NCI-H446 (cell line): ENCODE results near the gene SLC25A11.
A peak's percentile ranks its signal among the peaks of the same experiment; 100 is the strongest.
"Not testable (repeated sequence)": the region's sequence is repeated elsewhere in the genome, so short reads cannot be mapped to it uniquely, and the experiment has no call there.

ENCODE experiments used
- DNase-seq, 2 experiments: peaks; one replicate each; lab custom pipeline; 2025; lab: John Stamatoyannopoulos, UW

Gene SLC25A11

GRCh38 chr17:4945176-4945943 is 5.5 kb upstream of the SLC25A11 start:
- DNase-seq: peak in 1 of 2 experiments; percentile 44

- DNase-seq: no peak
These were observed 4.8 kb upstream of the SLC25A11 start for GRCh38 chr17:4944554-4945175.

- DNase-seq: no peak
These were observed 4.3 kb upstream of the SLC25A11 start for GRCh38 chr17:4944163-4944553.

DNA sequence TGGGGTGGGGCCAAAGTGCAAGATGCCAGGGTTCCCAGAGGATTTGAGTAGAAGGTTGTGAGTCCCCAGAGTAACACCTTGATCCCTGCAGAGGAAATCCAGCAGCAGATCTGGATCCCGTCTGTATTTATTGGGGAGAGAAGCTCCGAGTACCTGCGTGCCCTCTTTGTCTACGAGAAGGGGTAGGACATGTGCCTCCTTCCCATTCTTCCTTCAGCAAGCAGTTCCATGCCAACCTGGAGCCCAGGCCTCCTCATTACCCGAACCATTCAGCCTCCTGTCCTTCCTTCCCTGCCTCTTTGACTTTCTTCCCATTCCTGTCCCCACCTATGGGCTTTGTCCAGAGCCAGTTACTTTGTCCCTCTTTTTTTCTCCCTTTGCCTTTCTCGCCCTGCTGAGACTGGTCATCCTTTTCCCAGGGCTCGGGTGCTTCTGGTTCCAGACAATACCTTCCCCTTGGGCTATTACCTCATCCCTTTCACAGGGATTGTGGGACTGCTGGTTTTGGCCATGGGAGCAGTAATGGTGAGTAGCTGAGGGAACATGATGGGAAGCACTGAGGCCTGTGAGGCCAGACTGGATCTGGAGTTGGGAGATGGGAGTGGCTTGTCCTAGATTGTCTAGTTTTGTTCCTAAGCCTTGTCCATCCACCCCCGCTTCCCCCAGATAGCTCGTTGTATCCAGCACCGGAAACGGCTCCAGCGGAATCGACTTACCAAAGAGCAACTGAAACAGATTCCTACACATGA is 3.1 kb upstream of the SLC25A11 start:
- no peak for DNase-seq

DNA sequence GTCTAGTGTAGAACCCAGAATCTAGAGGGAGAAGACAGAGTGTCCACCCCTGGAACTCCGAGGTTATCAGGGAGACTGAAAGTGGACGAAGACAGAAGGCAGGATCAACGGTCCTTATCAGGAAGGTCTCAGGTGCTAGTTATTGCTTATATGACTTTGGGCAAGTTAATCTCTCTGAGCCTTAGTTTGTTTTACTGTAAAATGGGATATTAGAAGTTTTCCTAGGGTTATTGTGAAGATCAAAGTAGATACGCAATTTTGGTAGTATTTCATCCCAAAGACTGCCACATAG is 1.4 kb upstream of the SLC25A11 start:
- DNase-seq: no peak

DNA sequence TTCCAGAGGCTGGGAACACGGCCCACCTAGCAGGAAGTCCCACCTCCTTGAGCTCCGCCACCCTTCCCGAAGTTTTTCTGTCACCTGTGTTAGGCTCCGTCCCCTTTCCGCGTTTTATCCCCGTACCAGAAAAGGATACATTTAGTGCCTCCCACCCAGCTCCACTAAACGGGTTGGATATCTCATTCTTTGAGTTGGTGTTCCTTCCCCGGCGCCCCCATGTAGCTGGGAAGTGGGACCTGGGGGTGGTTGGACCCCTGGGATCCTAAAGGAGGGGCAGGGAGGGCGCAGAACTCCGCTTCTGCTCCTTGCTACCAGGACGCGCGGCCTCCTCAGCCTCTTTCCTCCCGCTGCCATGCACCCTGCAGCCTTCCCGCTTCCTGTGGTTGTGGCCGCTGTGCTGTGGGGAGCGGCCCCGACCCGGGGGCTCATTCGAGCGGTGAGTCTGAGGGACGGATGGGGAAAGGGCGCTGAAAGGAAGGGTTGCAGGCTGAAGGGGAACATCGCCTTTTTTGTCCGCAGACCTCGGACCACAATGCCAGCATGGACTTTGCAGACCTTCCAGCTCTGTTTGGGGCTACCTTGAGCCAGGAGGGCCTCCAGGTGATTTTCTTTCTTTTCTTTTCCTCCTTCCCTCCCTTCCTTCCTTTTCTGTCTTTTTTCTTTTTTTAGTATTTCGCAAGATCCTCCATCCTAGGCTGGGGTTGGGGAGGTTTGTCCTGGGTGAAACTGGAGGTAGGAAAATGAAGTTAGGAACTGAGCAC is 891 bp upstream of the SLC25A11 start:
- DNase-seq: no peak

DNA sequence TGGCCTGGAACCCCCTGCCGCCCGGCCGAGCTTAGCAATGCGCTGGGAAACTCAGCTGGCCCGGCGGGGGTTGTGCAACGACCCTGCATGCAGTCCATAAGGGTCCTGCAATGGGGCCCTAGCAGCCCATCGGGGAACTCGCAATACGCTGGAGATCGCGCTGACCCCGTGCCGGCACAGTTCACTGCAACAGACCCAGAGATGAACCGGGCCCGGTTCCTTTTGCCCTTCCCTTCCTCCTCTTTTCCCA is 375 bp downstream of the SLC25A11 start:
- DNase-seq: no peak

DNA sequence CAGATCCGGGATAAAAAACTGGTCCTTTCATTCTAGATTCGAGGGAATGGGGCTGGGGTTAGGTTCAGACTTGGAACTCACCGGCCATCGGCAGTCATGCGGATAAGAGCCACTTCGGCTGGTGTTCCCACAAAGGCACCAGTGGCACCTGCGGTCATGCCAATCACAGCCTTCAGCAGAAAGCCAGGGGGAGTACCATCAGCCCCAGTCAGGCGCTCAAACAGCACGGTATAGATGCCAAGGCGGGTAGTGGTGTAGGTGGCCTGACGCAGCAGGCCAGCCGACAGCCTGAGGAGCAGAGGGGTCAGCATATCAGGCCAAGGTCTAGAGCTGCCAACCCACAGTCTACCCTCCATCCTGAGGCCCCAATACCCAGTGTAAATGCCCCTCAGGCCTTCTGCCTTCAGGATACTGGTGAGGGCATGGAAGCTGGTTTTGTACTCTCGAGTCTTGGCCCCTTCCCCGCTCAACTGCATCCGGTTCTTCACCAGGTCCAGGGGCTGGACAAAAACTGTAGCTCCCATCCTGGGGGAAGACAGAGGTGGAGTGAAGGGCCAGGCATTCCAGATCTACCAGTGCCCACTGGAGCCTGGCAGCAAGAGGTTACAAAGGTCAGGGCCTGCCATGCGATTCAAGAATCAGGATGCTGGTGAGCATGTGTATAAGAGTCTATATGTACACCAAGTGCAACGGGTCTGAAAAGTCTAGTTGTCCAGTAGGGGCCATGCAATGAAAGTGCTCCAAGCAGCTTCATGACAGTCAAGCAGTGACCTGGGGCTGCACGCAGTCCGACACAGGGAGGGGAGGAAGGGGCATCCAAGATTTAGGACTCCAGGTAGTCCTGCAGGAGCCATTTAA is 929 bp downstream of the SLC25A11 start:
- DNase-seq: no peak

GRCh38 chr17:4938069-4938491 is 1.8 kb downstream of the SLC25A11 start:
- DNase-seq: no peak

GRCh38 chr17:4937553-4937952 is 2.3 kb downstream of the SLC25A11 start:
- no peak for DNase-seq

- no peak for DNase-seq
These were observed 3.4 kb downstream of the SLC25A11 start for GRCh38 chr17:4936436-4936835.

DNA sequence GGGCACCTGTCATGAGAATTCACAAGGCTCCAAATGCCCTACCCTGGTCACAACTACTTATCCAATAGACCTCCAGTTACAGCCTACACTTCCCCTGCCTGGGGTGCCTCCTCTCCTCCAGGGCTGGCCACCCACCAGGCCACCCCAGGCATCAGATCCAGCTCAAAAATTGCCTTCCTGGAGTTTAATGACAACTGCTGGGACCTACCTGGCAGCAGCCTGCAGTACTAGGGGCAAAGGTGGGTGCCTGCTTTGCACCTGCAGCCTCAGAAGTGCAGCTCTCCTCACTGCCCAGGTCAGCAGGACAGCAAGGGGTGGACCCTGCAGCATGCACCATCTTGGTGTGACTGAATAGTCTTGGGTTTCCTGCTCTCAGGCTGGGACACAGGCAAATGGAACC is 4.2 kb downstream of the SLC25A11 start:
- DNase-seq: no peak

- DNase-seq: peak in 1 of 2 experiments; percentile 41
These were observed 5.5 kb downstream of the SLC25A11 start for GRCh38 chr17:4934173-4934979.

GRCh38 chr17:4933646-4934045 is 6.2 kb downstream of the SLC25A11 start:
- no peak for DNase-seq

- DNase-seq: no peak
These were observed 7.1 kb downstream of the SLC25A11 start for GRCh38 chr17:4932756-4933155.

DNA sequence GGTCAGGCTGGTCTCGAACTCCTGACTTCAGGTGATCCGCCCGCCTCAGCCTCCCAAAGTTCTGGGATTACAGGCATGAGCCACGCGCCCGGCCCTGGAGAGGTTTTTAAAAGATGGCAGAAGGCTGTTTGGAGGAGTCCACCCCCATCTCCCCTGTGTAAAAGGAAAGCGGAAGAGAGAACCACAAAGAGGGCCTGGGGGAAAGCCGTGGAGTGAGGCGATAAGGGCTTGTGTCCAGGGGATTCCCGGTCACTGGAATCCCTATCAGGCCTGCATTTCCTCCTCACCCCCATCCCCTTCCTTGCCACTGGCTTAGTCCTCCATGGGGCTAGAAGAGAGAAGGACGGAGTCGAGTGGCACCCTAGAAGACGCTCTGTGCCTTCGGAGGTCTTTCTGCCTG is 7.9 kb downstream of the SLC25A11 start, which contains the start of gene GP1BA:
Gene GP1BA (plus strand): TSS at position 315 of the 400 bp plus-strand sequence. CDS start 328 bp downstream, outside the sequence.
- no peak for DNase-seq

GRCh38 chr17:4928881-4929280 is 11.0 kb downstream of the SLC25A11 start:
- no peak for DNase-seq

- not testable (repeated sequence) for DNase-seq
These were observed 13.1 kb downstream of the SLC25A11 start for GRCh38 chr17:4926577-4927335.

- DNase-seq: no peak
These were observed 18.5 kb downstream of the SLC25A11 start for GRCh38 chr17:4921320-4921719.
